Lower lobe of right lung (tissue), 2 donors: ENCODE measurements around the gene ZFAND5. TPM values are rescaled to one million over a fixed set of nuclear protein-coding genes. Genes with fewer than 3 reads are reported as not detected.

Source experiments
- ATAC-seq, 2 donors: fragments of 200-7000 bp; cut with Tn5 transposase; one replicate each; pipeline ENCODE4 v1.9.1; 2020 to 2022; ENCODE audit warnings: mild to moderate bottlenecking in 2 of 2, moderate library complexity in 2 of 2
- DNase-seq: peaks from one replicate; pipeline ENCODE4 v3.0.0-alpha.2; 2020
- H3K27ac ChIP-seq: fragments of 200-600 bp; one replicate; pipeline ENCODE4 v1.8.0; 2022
- H3K27me3 ChIP-seq: fragments of 200-600 bp; one replicate; pipeline ENCODE4 v1.8.0; 2022; ENCODE audit warnings: low read depth
- H3K36me3 ChIP-seq: fragments of 200-600 bp; one replicate; pipeline ENCODE4 v1.8.0; 2022; ENCODE audit warnings: mild to moderate bottlenecking
- H3K4me1 ChIP-seq: fragments of 200-600 bp; one replicate; pipeline ENCODE4 v1.8.0; 2022
- H3K4me3 ChIP-seq: fragments of 200-600 bp; one replicate; pipeline ENCODE4 v1.8.0; 2022; ENCODE audit warnings: mild to moderate bottlenecking
- H3K9me3 ChIP-seq: fragments of 200-600 bp; one replicate; pipeline ENCODE4 v1.8.0; 2022
- intact Hi-C: fragments of 100-400 bp; cut with DNase I; formaldehyde crosslinking; loops from one replicate; pipeline ENCODE4 v1.11.0; 2022
- total RNA-seq: library from RNA; stranded (reverse); fragmentation: NEBNext Ultra II Directional; extraction: Animal tissue kit (Norgen Biotek cat#: 25700); gene quantifications from one replicate; pipeline ENCODE4 v1.2.1, GENCODE V29; 2021
- TF ChIP-seq, protein P1 (sequence below): fragments of 200-600 bp; IDR thresholded peaks from one replicate; pipeline ENCODE4 v1.8.0; 2022; ENCODE audit warnings: antibody characterized with exemption, mild to moderate bottlenecking
- donor health status: DM: no; HTN: yes; CAD: no; lungs with severe emphysema.

Gene ZFAND5
- total RNA-seq, 1 donor from 2014 or later: 206 TPM

DNA sequence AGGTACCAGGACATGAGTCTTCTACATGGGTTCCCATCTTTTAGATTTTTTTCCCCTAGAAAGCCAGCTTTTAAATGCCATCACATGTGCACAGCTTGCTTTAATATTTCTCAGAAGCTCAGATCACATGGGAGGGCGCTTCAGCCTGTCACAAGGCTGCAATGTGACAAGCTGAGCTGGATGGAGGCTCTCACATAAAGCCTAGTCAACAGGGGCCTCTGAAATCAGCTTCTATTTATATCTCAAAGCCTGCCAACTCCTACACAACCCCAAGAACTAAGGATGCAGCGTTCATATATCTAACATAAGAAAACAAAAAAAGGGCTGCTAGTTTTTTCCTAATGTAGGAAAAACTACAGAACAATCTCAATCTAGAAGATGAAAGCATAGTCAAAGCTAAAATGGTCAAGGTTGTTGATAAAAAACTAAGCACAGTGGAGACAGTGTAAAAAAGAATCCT, 2.3 kb downstream of the ZFAND5 start:
- H3K27me3 ChIP-seq: no peaks in the 10 kb centered on the region
- H3K9me3 ChIP-seq: no peaks in the 10 kb centered on the region
- ATAC-seq (peak in 1 of 2 donors; percentile 3), DNase-seq (peak; percentile 73)
- H3K36me3 ChIP-seq: peaks cover 30% of the 10 kb centered on the region
- TF ChIP-seq, protein P1, sequence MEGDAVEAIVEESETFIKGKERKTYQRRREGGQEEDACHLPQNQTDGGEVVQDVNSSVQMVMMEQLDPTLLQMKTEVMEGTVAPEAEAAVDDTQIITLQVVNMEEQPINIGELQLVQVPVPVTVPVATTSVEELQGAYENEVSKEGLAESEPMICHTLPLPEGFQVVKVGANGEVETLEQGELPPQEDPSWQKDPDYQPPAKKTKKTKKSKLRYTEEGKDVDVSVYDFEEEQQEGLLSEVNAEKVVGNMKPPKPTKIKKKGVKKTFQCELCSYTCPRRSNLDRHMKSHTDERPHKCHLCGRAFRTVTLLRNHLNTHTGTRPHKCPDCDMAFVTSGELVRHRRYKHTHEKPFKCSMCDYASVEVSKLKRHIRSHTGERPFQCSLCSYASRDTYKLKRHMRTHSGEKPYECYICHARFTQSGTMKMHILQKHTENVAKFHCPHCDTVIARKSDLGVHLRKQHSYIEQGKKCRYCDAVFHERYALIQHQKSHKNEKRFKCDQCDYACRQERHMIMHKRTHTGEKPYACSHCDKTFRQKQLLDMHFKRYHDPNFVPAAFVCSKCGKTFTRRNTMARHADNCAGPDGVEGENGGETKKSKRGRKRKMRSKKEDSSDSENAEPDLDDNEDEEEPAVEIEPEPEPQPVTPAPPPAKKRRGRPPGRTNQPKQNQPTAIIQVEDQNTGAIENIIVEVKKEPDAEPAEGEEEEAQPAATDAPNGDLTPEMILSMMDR: no peak
- peaks cover 53% of the 10 kb centered on the region for H3K4me1 ChIP-seq
- intact Hi-C loops: no loop called here
- H3K4me3 ChIP-seq: peak overlapping the region; percentile 78
- peak overlapping the region; percentile 100 for H3K27ac ChIP-seq

DNA sequence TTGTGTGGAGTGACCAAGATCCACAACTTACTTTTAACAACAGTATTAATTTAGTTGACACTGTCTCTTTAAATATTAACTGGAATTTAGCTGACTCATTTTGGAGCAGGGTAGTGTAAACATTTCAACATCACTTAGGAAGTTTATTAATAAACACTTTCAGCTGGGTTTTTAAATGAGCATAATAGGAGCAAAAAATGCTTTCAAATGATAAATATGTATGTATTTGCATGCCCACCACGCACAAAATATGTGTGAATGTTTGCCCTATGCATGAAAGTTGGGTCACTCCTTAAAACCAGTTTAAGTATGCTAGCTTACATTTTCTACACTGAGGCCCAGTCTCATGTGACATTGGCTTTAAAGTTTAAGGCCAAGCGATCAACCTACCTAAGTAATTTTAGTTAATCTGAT, 2.9 kb downstream of the ZFAND5 start:
- no peak for DNase-seq
- Histone ChIP-seq H3K27ac (peak overlapping the region; percentile 100), H3K9me3 (no peaks in the 10 kb centered on the region), H3K36me3 (peaks cover 34% of the 10 kb centered on the region), H3K27me3 (no peaks in the 10 kb centered on the region), H3K4me1 (peaks cover 59% of the 10 kb centered on the region), H3K4me3 (peak overlapping the region; percentile 78)
- TF ChIP-seq, protein P1: no peak
- intact Hi-C loops: no loop called here
- no peak for ATAC-seq

DNA sequence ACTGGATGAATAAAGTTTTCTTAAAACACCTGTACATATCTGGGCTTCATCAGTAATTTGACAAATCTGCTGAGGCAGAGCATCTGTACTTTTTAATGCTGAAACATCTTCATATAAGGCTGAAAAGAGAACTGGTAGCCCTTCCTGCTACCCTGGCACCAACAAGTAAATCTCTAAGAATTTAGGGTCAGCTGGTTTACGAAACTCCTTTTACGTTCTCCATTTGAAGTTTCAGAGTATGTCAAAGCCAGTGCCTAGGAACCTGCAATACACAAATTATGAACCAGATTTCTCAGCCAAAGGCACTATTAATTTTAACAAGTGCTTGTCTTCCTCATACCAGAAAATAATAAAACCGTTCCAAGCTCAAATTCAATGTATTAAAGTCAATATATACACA, 3.8 kb downstream of the ZFAND5 start:
- Histone ChIP-seq H3K36me3 (peaks cover 43% of the 10 kb centered on the region), H3K9me3 (no peaks in the 10 kb centered on the region), H3K4me3 (peak overlapping the region; percentile 78), H3K4me1 (peaks cover 65% of the 10 kb centered on the region), H3K27me3 (no peaks in the 10 kb centered on the region), H3K27ac (peak overlapping the region; percentile 100)
- intact Hi-C loops: no loop called here
- ATAC-seq (no peak), DNase-seq (no peak)
- TF ChIP-seq, protein P1: no peak

GRCh38 chr9:72360324-72360723, 4.7 kb downstream of the ZFAND5 start:
- TF ChIP-seq, protein P1: no peak
- Histone ChIP-seq H3K4me1 (peaks cover 70% of the 10 kb centered on the region), H3K36me3 (peaks cover 52% of the 10 kb centered on the region), H3K27ac (no peak overlapping the region), H3K27me3 (no peaks in the 10 kb centered on the region), H3K9me3 (no peaks in the 10 kb centered on the region), H3K4me3 (peak overlapping the region; percentile 78)
- intact Hi-C loops: no loop called here
- no peak for DNase-seq
- ATAC-seq: no peak

- TF ChIP-seq, protein P1: no peak
- H3K36me3 ChIP-seq: peaks cover 90% of the 10 kb centered on the region
- intact Hi-C loops: loop anchor here (10.0 kb wide), 2 partner anchors 61 to 239 kb away; no protein-coding TSS in a partner anchor
- no peaks in the 10 kb centered on the region for H3K9me3 ChIP-seq
- no peaks in the 10 kb centered on the region for H3K27me3 ChIP-seq
- no peak for DNase-seq
- ATAC-seq: peak in 1 of 2 donors; percentile 29
- H3K27ac ChIP-seq: peak overlapping the region; percentile 14
- no peak overlapping the region for H3K4me3 ChIP-seq
- peaks cover 65% of the 10 kb centered on the region for H3K4me1 ChIP-seq
Measured at GRCh38 chr9:72356041-72356582, 8.9 kb downstream of the ZFAND5 start.
